Measurements from ENCODE around the gene NUDT14. TPM values are rescaled to one million over a fixed set of nuclear protein-coding genes. Genes with fewer than 3 reads are reported as not detected.

NUDT14 gene
- total and polyA plus RNA-seq, 2 of the 4 experiments (the other 2 are of a cell fraction) = 5.6 to 9.3 TPM

- H3K23ac ChIP-seq (ENCODE audit: low read depth, low read length) = no peak overlapping the region
- ChIA-PET POLR2A (ENCODE audit: unreplicated experiment) (no interaction called here), CTCF (no interaction called here)
- H4K5ac ChIP-seq (ENCODE audit: low read depth, low read length) = no peak overlapping the region
- H2BK120ac ChIP-seq (ENCODE audit: low read depth, low read length) = no peak overlapping the region
- H2AFZ ChIP-seq (replicated peaks; ENCODE audit: low read length, poor library complexity) = no peak overlapping the region
- intact Hi-C loops (cut with micrococcal nuclease) (no loop called here), in situ Hi-C loops (cut with MboI; ENCODE audit: low sequenced_read_pairs) (no loop called here), dilution Hi-C loops (cut with HindIII; ENCODE audit: low sequenced_read_pairs, unreplicated experiment) (no loop called here)
- no peak overlapping the region for H2BK15ac ChIP-seq (ENCODE audit: low read depth, low read length)
- peaks cover 7% of the 10 kb centered on the region; the same call in 1 of the 2 replicates for H3K27me3 ChIP-seq (ENCODE audit: control insufficient read depth, insufficient read depth, low read length)
- no peaks in the 10 kb centered on the region for H3K9me1 ChIP-seq (ENCODE audit: insufficient read depth, low read length)
- H3K14ac ChIP-seq (replicated peaks; ENCODE audit: low read depth, low read length) = no peak overlapping the region
- H3K56ac ChIP-seq (ENCODE audit: extremely low read depth, insufficient read depth, low read length) = no peak overlapping the region
- H4K8ac ChIP-seq (ENCODE audit: low read depth in 2 of 2, low read length in 2 of 2) = no peak overlapping the region
- H3K79me1 ChIP-seq (ENCODE audit: low read depth in 1 of 2, low read length in 2 of 2) = no peaks in the 10 kb centered on the region
- H3K36me3 ChIP-seq (ENCODE audit: control insufficient read depth, insufficient read depth, low read length) = no peaks in the 10 kb centered on the region
- no peak overlapping the region for H2BK20ac ChIP-seq (ENCODE audit: low read depth, low read length)
- no peak overlapping the region for H3K4ac ChIP-seq (ENCODE audit: low read depth, low read length)
- H2AK5ac ChIP-seq (ENCODE audit: low read depth, low read length) = no peak overlapping the region
- no peak overlapping the region for H3K27ac ChIP-seq (ENCODE audit: insufficient read depth, low read length)
- H3K4me3 ChIP-seq (ENCODE audit: insufficient read depth, low read depth, low read length) = no peak overlapping the region
- H4K20me1 ChIP-seq (ENCODE audit: insufficient read depth, low read length) = no peaks in the 10 kb centered on the region
- H2AK9ac ChIP-seq (replicated peaks; ENCODE audit: low read depth, low read length, poor library complexity) = no peak overlapping the region
- no peak overlapping the region for H3K9ac ChIP-seq (ENCODE audit: low read depth, low read length)
- no peak overlapping the region for H2BK5ac ChIP-seq (ENCODE audit: low read depth, low read length, poor library complexity, severe bottlenecking)
- no peak overlapping the region for H3K18ac ChIP-seq (ENCODE audit: low read depth, low read length)
- no peak overlapping the region for H3K4me2 ChIP-seq (ENCODE audit: low read depth, low read length)
- no peak for ATAC-seq (ENCODE audit: low read depth)
- H3K9me3 ChIP-seq (ENCODE audit: control insufficient read depth, insufficient read depth, low read length) = no peaks in the 10 kb centered on the region
- no peaks in the 10 kb centered on the region for H3K4me1 ChIP-seq (ENCODE audit: control insufficient read depth, insufficient read depth, low read length)
- DNase-seq = no peak
- BruUV-seq (replicated peaks) = no TSS peak
- TF ChIP-seq NFE2L2 (IDR thresholded peaks at IDR 0.05; ENCODE audit: low read depth, low read length) = no peak
- TF ChIP-seq CHD1 (IDR thresholded peaks at IDR 0.05; ENCODE audit: low read depth, low read length) = no peak
- no peak for TF ChIP-seq RFX5 (IDR thresholded peaks at IDR 0.05; ENCODE audit: low read depth, low read length)
- no peak for TF ChIP-seq RAD21 (IDR thresholded peaks at IDR 0.05; ENCODE audit: low read length)
- no peak for TF ChIP-seq MXI1 (IDR thresholded peaks at IDR 0.05; ENCODE audit: borderline replicate concordance, low read depth, low read length)
- TF ChIP-seq CEBPB (IDR thresholded peaks at IDR 0.05; ENCODE audit: low read depth, low read length) = no peak
- no peak for TF ChIP-seq MAFK (IDR thresholded peaks at IDR 0.05; ENCODE audit: low read depth, low read length)
- TF ChIP-seq FOS (IDR thresholded peaks at IDR 0.05; ENCODE audit: low read depth, low read length) = no peak
- TF ChIP-seq RCOR1 (IDR thresholded peaks at IDR 0.05; ENCODE audit: insufficient replicate concordance, low read length) = no peak
- TF ChIP-seq POLR2A (IDR thresholded peaks at IDR 0.05; ENCODE audit: low read depth, low read length) = no peak
- no peak for TF ChIP-seq MAZ (IDR thresholded peaks at IDR 0.05; ENCODE audit: borderline replicate concordance, low read depth, low read length)
- TF ChIP-seq USF2 (IDR thresholded peaks at IDR 0.05; ENCODE audit: low read depth, low read length) = no peak
- no peak for TF ChIP-seq SMC3 (IDR thresholded peaks at IDR 0.05; ENCODE audit: low read depth, low read length)
- no peak for TF ChIP-seq CTCF (conservative IDR thresholded peaks at IDR 0.05; ENCODE audit: low read depth, low read length)
- no peak for TF ChIP-seq ELK1 (IDR thresholded peaks at IDR 0.05; ENCODE audit: borderline replicate concordance, low read depth, low read length)
- TF ChIP-seq BHLHE40 (IDR thresholded peaks at IDR 0.05; ENCODE audit: low read depth, low read length) = no peak
- H4K91ac ChIP-seq (ENCODE audit: insufficient read depth, low read depth, low read length) = no peak overlapping the region
- 82% methylated on average over 4 of the region's 12 CpGs; no CpG with 5 or more reads in 1 of the 2 experiments for WGBS, 2 experiments (ENCODE audit: extremely low coverage in 2 of 2, insufficient read length in 1 of 2)
Observed at GRCh38 chr14:105160776-105161175, 20.3 kb downstream of the NUDT14 start.
